ENCODE measurements around the gene UBE2J1.

DNA sequence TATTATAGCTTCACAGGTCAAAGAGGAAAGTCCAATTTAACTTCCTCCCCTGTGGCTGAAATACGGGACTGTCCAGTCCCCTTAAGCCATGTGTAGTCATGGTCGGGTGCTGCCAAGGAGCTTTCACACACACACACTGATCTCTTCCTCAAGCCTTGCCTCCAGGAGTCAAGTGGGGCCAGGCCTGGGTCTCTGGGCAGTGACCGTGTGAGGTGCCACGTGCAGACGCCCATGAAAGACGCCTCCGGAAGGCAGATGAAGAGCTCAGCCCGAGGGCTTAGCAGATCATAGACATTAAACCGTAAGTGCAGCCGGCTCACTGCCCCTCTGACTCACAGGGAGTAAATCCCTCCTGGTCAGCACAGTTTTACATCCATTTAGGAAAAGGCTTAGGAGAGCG, 41.6 kb downstream of the UBE2J1 start:
- TF ChIP-seq CTCF (IDR thresholded peaks at IDR 0.05; ENCODE audit: insufficient read depth, low read length, poor library complexity, severe bottlenecking) (no peak), EZH2phosphoT487 (conservative IDR thresholded peaks at IDR 0.05; ENCODE audit: low read length) (no peak)

Data from SU-DHL-6 (cell line).